Neural progenitor cell (in vitro differentiated cells): ENCODE results near the gene OR10H2. TPM values are rescaled to one million over a fixed set of nuclear protein-coding genes. Genes with fewer than 3 reads are reported as not detected.

Source experiments
- DNase-seq: peaks from one replicate; pipeline ENCODE4 v3.0.0-alpha.2; 2016; ENCODE audit warnings: low spot score
- H2AFZ ChIP-seq: fragments of 200-600 bp; sonication (generic); replicated peaks from 2 replicates; pipeline ENCODE4 v1.6.1; 2016; ENCODE audit warnings: antibody characterized with exemption
- H3F3A ChIP-seq: fragments of 200-600 bp; sonication (generic); 2 replicates; pipeline ENCODE4 v1.6.1; 2016; ENCODE audit warnings: antibody characterized with exemption, low read depth
- H3K27ac ChIP-seq: fragments of 200-600 bp; sonication (generic); 2 replicates; pipeline ENCODE4 v1.5.1; 2016; ENCODE audit warnings: mild to moderate bottlenecking
- H3K27me3 ChIP-seq: fragments of 200-600 bp; sonication (generic); 2 replicates; pipeline ENCODE4 v1.6.1; 2016; ENCODE audit warnings: mild to moderate bottlenecking, moderate library complexity
- H3K36me3 ChIP-seq: fragments of 200-600 bp; sonication (generic); 2 replicates; pipeline ENCODE4 v1.5.1; 2016
- H3K4me1 ChIP-seq: fragments of 200-600 bp; sonication (generic); 2 replicates; pipeline ENCODE4 v1.6.1; 2016; ENCODE audit warnings: mixed run types
- H3K4me2 ChIP-seq: fragments of 200-600 bp; sonication (generic); 2 replicates; pipeline ENCODE4 v1.6.1; 2016
- H3K4me3 ChIP-seq: fragments of 200-600 bp; sonication (generic); 2 replicates; pipeline ENCODE4 v1.5.1; 2016
- H3K79me2 ChIP-seq: fragments of 200-600 bp; sonication (generic); 2 replicates; pipeline ENCODE4 v1.6.1; 2016; ENCODE audit warnings: low read depth
- H3K9ac ChIP-seq: fragments of 200-600 bp; sonication (generic); 2 replicates; pipeline ENCODE4 v1.6.1; 2016
- H3K9me3 ChIP-seq: fragments of 200-600 bp; sonication (generic); 2 replicates; pipeline ENCODE4 v1.5.1; 2016; ENCODE audit warnings: low read depth
- H4K20me1 ChIP-seq: fragments of 200-600 bp; sonication (generic); 2 replicates; pipeline ENCODE4 v1.6.1; 2016; ENCODE audit warnings: low read depth
- H3K27ac Mint-ChIP-seq: 3 replicates; pipeline ENCODE4 v1.8.0; 2021; ENCODE audit warnings: mixed read lengths
- H3K27me3 Mint-ChIP-seq: 2 replicates; pipeline ENCODE4 v1.8.0; 2022; ENCODE audit warnings: low read depth, mild to moderate bottlenecking, inconsistent platforms, moderate library complexity, mixed read lengths; ENCODE audit not compliant: insufficient read depth
- H3K36me3 Mint-ChIP-seq: 3 replicates; pipeline ENCODE4 v1.8.0; 2021; ENCODE audit warnings: mixed read lengths
- H3K4me1 Mint-ChIP-seq: 3 replicates; pipeline ENCODE4 v1.8.0; 2021; ENCODE audit warnings: mixed read lengths
- H3K4me3 Mint-ChIP-seq: 3 replicates; pipeline ENCODE4 v1.8.0; 2021; ENCODE audit warnings: mild to moderate bottlenecking, moderate library complexity, mixed read lengths
- H3K9me3 Mint-ChIP-seq: 3 replicates; pipeline ENCODE4 v1.8.0; 2020; ENCODE audit warnings: mixed read lengths
- CTCF ChIP-seq: fragments of 200-600 bp; sonication (generic); IDR thresholded peaks from 2 replicates; pipeline ENCODE4 v1.5.1; 2017; ENCODE audit warnings: antibody characterized with exemption, mild to moderate bottlenecking
- EZH2 ChIP-seq: fragments of 200-600 bp; sonication (generic); IDR thresholded peaks from 2 replicates; pipeline ENCODE4 v1.6.1; 2017; ENCODE audit warnings: antibody characterized with exemption, mild to moderate bottlenecking, moderate library complexity
- EZH2phosphoT487 ChIP-seq: fragments of 200-600 bp; sonication (generic); IDR thresholded peaks from 2 replicates; pipeline ENCODE4 v1.6.1; 2017; ENCODE audit warnings: antibody characterized with exemption
- total RNA-seq: library from RNA; depleted of rRNA; stranded (reverse); fragments of >200 nt; gene quantifications from 2 replicates; pipeline ENCODE4 v1.2.3, GENCODE V29; 2015; ENCODE audit warnings: low replicate concordance

Gene OR10H2
- total RNA-seq, 1 donor from 2014 or later: not detected

- H3F3A ChIP-seq: no peaks in the 10 kb centered on the region
- no peak overlapping the region for H3K27ac ChIP-seq
- TF ChIP-seq CTCF (no peak), EZH2phosphoT487 (no peak), EZH2 (no peak)
- Mint-ChIP-seq H3K27ac (no peak overlapping the region), H3K4me1 (no peaks in the 10 kb centered on the region), H3K36me3 (no peaks in the 10 kb centered on the region), H3K4me3 (no peak overlapping the region), H3K9me3 (peaks cover 20% of the 10 kb centered on the region), H3K27me3 (no peaks in the 10 kb centered on the region)
- H3K4me1 ChIP-seq: no peaks in the 10 kb centered on the region
- DNase-seq: no peak
- H3K4me3 ChIP-seq: no peak overlapping the region
- H2AFZ ChIP-seq: no peak overlapping the region
- no peaks in the 10 kb centered on the region for H3K27me3 ChIP-seq
- no peaks in the 10 kb centered on the region for H3K36me3 ChIP-seq
- no peak overlapping the region for H3K4me2 ChIP-seq
- H3K9ac ChIP-seq: no peak overlapping the region
- H4K20me1 ChIP-seq: no peaks in the 10 kb centered on the region
- no peaks in the 10 kb centered on the region for H3K79me2 ChIP-seq
- peaks cover 22% of the 10 kb centered on the region for H3K9me3 ChIP-seq
These were observed 25.9 kb upstream of the OR10H2 start for GRCh38 chr19:15701757-15702533.

GRCh38 chr19:15702534-15702930, 25.3 kb upstream of the OR10H2 start:
- no peak for TF ChIP-seq CTCF
- no peak for TF ChIP-seq EZH2
- no peak for TF ChIP-seq EZH2phosphoT487
- Histone ChIP-seq H3K9me3 (peaks cover 22% of the 10 kb centered on the region), H2AFZ (no peak overlapping the region), H3K36me3 (no peaks in the 10 kb centered on the region), H3K4me2 (no peak overlapping the region), H3K4me3 (no peak overlapping the region), H4K20me1 (no peaks in the 10 kb centered on the region), H3K9ac (no peak overlapping the region), H3F3A (no peaks in the 10 kb centered on the region), H3K79me2 (no peaks in the 10 kb centered on the region), H3K27me3 (no peaks in the 10 kb centered on the region), H3K27ac (no peak overlapping the region), H3K4me1 (no peaks in the 10 kb centered on the region)
- H3K4me3 Mint-ChIP-seq: no peak overlapping the region
- peaks cover 16% of the 10 kb centered on the region for H3K9me3 Mint-ChIP-seq
- no peak overlapping the region for H3K27ac Mint-ChIP-seq
- no peak for DNase-seq
- H3K4me1 Mint-ChIP-seq: no peaks in the 10 kb centered on the region
- H3K27me3 Mint-ChIP-seq: no peaks in the 10 kb centered on the region
- H3K36me3 Mint-ChIP-seq: no peaks in the 10 kb centered on the region

GRCh38 chr19:15714638-15715037, 13.2 kb upstream of the OR10H2 start:
- no peaks in the 10 kb centered on the region for H3K79me2 ChIP-seq
- DNase-seq: no peak
- peaks cover 21% of the 10 kb centered on the region for H3K9me3 Mint-ChIP-seq
- no peaks in the 10 kb centered on the region for H3K27me3 ChIP-seq
- no peak overlapping the region for H3K4me3 Mint-ChIP-seq
- H3F3A ChIP-seq: no peaks in the 10 kb centered on the region
- no peak overlapping the region for H3K4me2 ChIP-seq
- peaks cover 25% of the 10 kb centered on the region for H3K9me3 ChIP-seq
- no peak overlapping the region for H2AFZ ChIP-seq
- H3K4me1 Mint-ChIP-seq: no peaks in the 10 kb centered on the region
- peaks cover 4% of the 10 kb centered on the region for H3K27me3 Mint-ChIP-seq
- no peak overlapping the region for H3K9ac ChIP-seq
- no peak overlapping the region for H3K27ac ChIP-seq
- TF ChIP-seq CTCF (no peak), EZH2phosphoT487 (no peak), EZH2 (no peak)
- H3K36me3 Mint-ChIP-seq: no peaks in the 10 kb centered on the region
- no peaks in the 10 kb centered on the region for H3K36me3 ChIP-seq
- H3K4me1 ChIP-seq: no peaks in the 10 kb centered on the region
- H4K20me1 ChIP-seq: no peaks in the 10 kb centered on the region
- H3K4me3 ChIP-seq: no peak overlapping the region
- H3K27ac Mint-ChIP-seq: no peak overlapping the region
